Stomach (tissue), 9 donors: ENCODE results near the gene NKIRAS2. TPM values are rescaled to one million over a fixed set of nuclear protein-coding genes. Genes with fewer than 3 reads are reported as not detected.

Source experiments
- DNase-seq, 2 donors: peaks; one replicate each; pipeline versions ENCODE4 v3.0.0 to v3.0.0-alpha.2; 2013 to 2019
- H3K27ac ChIP-seq, 5 donors: fragments of 200-600 bp in 4 of 5; sonication (generic) in 4 of 5; one replicate each; pipeline ENCODE4 v1.5.1; 2013 to 2019; ENCODE audit warnings: mild to moderate bottlenecking in 1 of 5, moderate library complexity in 1 of 5
- H3K27me3 ChIP-seq, 3 donors: fragments of 200-600 bp; sonication (generic); one replicate each; pipeline ENCODE4 v1.5.1; 2017 to 2019; ENCODE audit warnings: mixed run types in 1 of 3
- H3K36me3 ChIP-seq, 4 donors: fragments of 200-600 bp; sonication (generic); 1 replicate in 3 of 4; 2 replicates in 1 of 4; pipeline ENCODE4 v1.5.1; 2016 to 2019
- H3K4me1 ChIP-seq, 4 donors: fragments of 200-600 bp; sonication (generic); one replicate each; pipeline ENCODE4 v1.5.1; 2016 to 2019
- H3K4me3 ChIP-seq, 4 donors: fragments of 200-600 bp; sonication (generic) in 3 of 4; one replicate each; pipeline ENCODE4 v1.5.1; 2016 to 2019; ENCODE audit warnings: mild to moderate bottlenecking in 1 of 4
- H3K9me3 ChIP-seq, 4 donors: fragments of 200-600 bp; sonication (generic); one replicate each; pipeline ENCODE4 v1.5.1; 2016 to 2019
- CTCF ChIP-seq, 7 experiments: fragments of 450-650 bp in 4 of 7; fragments of 200-600 bp in 3 of 7; sonication (generic) in 3 of 7; IDR thresholded peaks; one replicate each; pipeline ENCODE4 v1.5.1; 2016 to 2019; ENCODE audit warnings: antibody characterized with exemption in 7 of 7, control low read depth in 2 of 7, mild to moderate bottlenecking in 1 of 7
- EP300 ChIP-seq: sonication (generic); formaldehyde crosslinking; IDR thresholded peaks from one replicate; pipeline ENCODE4 v1.6.1; 2017; ENCODE audit warnings: antibody characterized with exemption
- POLR2A ChIP-seq, 4 donors: fragments of 450-650 bp; IDR thresholded peaks; one replicate each; pipeline ENCODE4 v1.6.1; 2016; ENCODE audit warnings: antibody characterized with exemption in 4 of 4, control low read depth in 2 of 4, mild to moderate bottlenecking in 1 of 4, moderate library complexity in 1 of 4
- POLR2AphosphoS5 ChIP-seq, 3 donors: sonication (generic); formaldehyde crosslinking; IDR thresholded peaks; one replicate each; pipeline ENCODE4 v1.6.1; 2016; ENCODE audit warnings: antibody characterized with exemption in 3 of 3
- WGBS, 5 donors: extraction: QIAGEN DNeasy Blood & Tissue Kit in 3 of 5; methylation state at CpG; one replicate each; pipeline versions ENCODE4 v1.1.5 to v1.1.7; 2013 to 2018; 5-methylcytosine and 5-hydroxymethylcytosine counted together
- intact Hi-C: fragments of 100-400 bp; cut with DNase I; formaldehyde crosslinking; loops from one replicate; pipeline ENCODE4 v1.15.1; 2023; ENCODE audit warnings: low total_unique reads
- polyA plus RNA-seq, 3 donors: library from polyadenylated mRNA; stranded (reverse); fragments of 200-250 nt; gene quantifications; one replicate each; pipeline ENCODE4 v1.2.3, GENCODE V29; 2013
- total RNA-seq, 5 donors: library from RNA; depleted of rRNA; stranded (reverse); fragments of >200 nt; gene quantifications; one replicate each; pipeline versions ENCODE4 v1.1.0 to v1.2.3, GENCODE V29; 2014 to 2016
- donor health status: healthy with polysubstance abuse.
- donor health status: Bipolar disorder and iron deficiency.
- donor health status: healthy.

Gene NKIRAS2
- total and polyA plus RNA-seq, 8 donors: 7.5 to 28.5 (median 20.8) TPM

GRCh38 chr17:41976142-41976768 lies 43.6 kb upstream of the NKIRAS2 start:
- Histone ChIP-seq H3K27me3 (no peaks in the 10 kb centered on the region), H3K9me3 (no peaks in the 10 kb centered on the region), H3K27ac (peak overlapping the region in 4 of 5 donors; percentile 3 to 64 (median 53)), H3K4me3 (peak overlapping the region in 1 of 4 donors; percentile 4), H3K4me1 (peaks cover 19 to 66% (median 49%) of the 10 kb centered on the region in 4 donors), H3K36me3 (peaks cover 61 to 100% (median 98%) of the 10 kb centered on the region in 4 donors)
- WGBS, 5 donors: 52 to 77% (median 66%) methylated on average over 9 to 11 of the region's 11 CpGs
- DNase-seq: no peak
- no peak for TF ChIP-seq EP300
- TF ChIP-seq POLR2A (IDR thresholded peaks at IDR 0.05): no peak
- no peak for TF ChIP-seq POLR2AphosphoS5 (IDR thresholded peaks at IDR 0.05)
- no peak for TF ChIP-seq CTCF (IDR thresholded peaks at IDR 0.05)
- intact Hi-C loops: no loop called here

- no peak overlapping the region for H3K4me3 ChIP-seq
- TF ChIP-seq EP300 (no peak), CTCF (IDR thresholded peaks at IDR 0.05) (no peak), POLR2AphosphoS5 (IDR thresholded peaks at IDR 0.05) (no peak), POLR2A (IDR thresholded peaks at IDR 0.05) (no peak)
- no peaks in the 10 kb centered on the region for H3K9me3 ChIP-seq
- intact Hi-C loops: no loop called here
- WGBS, 5 donors: 46 to 71% (median 58%) methylated on average over 4 of the region's 4 CpGs
- H3K27me3 ChIP-seq: no peaks in the 10 kb centered on the region
- peaks cover 73 to 100% (median 99%) of the 10 kb centered on the region in 4 donors for H3K36me3 ChIP-seq
- DNase-seq: peak; percentile 52 to 62
- peaks cover 8 to 59% (median 33%) of the 10 kb centered on the region in 4 donors for H3K4me1 ChIP-seq
- peak overlapping the region in 1 of 5 donors; percentile 64 for H3K27ac ChIP-seq
Observed at GRCh38 chr17:41977991-41978390, 41.9 kb upstream of the NKIRAS2 start.

DNA sequence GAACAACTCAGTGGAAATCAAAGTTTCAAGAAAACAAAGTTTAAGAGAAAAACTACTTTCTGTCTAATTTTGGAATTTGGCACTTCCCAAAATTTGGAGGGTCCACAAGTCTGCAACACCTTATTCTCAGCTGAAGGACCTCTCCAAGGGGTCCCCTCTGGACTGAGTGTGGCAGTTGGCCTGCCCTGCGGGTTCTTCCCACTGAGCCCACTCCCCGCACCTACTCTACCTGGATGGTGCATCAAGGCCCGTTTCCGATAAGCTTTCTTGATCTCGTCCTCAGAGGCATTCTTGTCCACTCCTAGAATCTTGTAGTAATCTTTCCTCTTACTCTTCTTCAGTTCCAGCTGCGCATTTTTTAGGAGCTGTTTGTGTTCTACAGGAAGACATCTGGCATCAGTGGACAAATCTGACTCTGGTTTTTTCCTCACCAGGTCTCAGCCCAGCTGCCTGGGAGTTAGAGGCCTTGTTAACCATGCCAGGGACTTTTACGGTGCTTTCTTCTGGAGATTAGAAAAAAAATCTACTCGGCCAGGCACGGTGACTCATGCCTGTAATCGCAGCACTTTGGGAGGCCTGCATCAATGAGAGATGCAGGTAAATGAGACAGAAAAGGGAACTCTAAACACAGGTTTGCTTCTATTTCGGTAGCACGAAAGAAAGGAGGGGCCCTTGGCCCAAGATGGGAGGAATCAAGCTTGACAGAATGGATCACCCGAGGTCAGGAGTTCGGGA lies 37.7 kb upstream of the NKIRAS2 start:
- Histone ChIP-seq H3K4me1 (peaks cover 0 to 19% (median 11%) of the 10 kb centered on the region in 4 donors), H3K4me3 (no peak overlapping the region), H3K36me3 (peaks cover 65 to 100% (median 98%) of the 10 kb centered on the region in 4 donors), H3K27me3 (no peaks in the 10 kb centered on the region), H3K27ac (peak overlapping the region in 1 of 5 donors; percentile 31), H3K9me3 (no peaks in the 10 kb centered on the region)
- WGBS, 5 donors: 73 to 82% (median 77%) methylated on average over 14 of the region's 14 CpGs
- intact Hi-C loops: no loop called here
- TF ChIP-seq CTCF (IDR thresholded peaks at IDR 0.05) (no peak), EP300 (no peak), POLR2AphosphoS5 (IDR thresholded peaks at IDR 0.05) (no peak)
- no peak for DNase-seq

GRCh38 chr17:41984454-41984853 lies 35.4 kb upstream of the NKIRAS2 start:
- Histone ChIP-seq H3K27ac (no peak overlapping the region), H3K4me1 (peaks cover 0 to 11% (median 2%) of the 10 kb centered on the region in 4 donors), H3K9me3 (no peaks in the 10 kb centered on the region), H3K27me3 (no peaks in the 10 kb centered on the region), H3K4me3 (no peak overlapping the region), H3K36me3 (peaks cover 73 to 100% (median 98%) of the 10 kb centered on the region in 4 donors)
- 85 to 97% (median 96%) methylated on average over 8 of the region's 8 CpGs for WGBS, 5 donors
- TF ChIP-seq POLR2A (IDR thresholded peaks at IDR 0.05) (no peak), POLR2AphosphoS5 (IDR thresholded peaks at IDR 0.05) (no peak), EP300 (no peak), CTCF (IDR thresholded peaks at IDR 0.05) (no peak)
- DNase-seq: no peak
- intact Hi-C loops: no loop called here
